Fibroblast of the aortic adventitia (primary cell): ENCODE measurements around the gene ABI3BP. TPM values are rescaled to one million over a fixed set of nuclear protein-coding genes. Genes with fewer than 3 reads are reported as not detected.

ENCODE experiments used
- DNase-seq: peaks from one replicate; pipeline ENCODE4 v3.0.0-alpha.2; 2010; ENCODE audit warnings: low read depth
- H3K4me3 ChIP-seq: 2 replicates; pipeline ENCODE4 v1.5.1; 2011; ENCODE audit warnings: low read depth, mild to moderate bottlenecking, control low read depth, low read length, moderate library complexity
- CTCF ChIP-seq: IDR thresholded peaks from 2 replicates; pipeline ENCODE4 v1.5.1; 2011; ENCODE audit warnings: mild to moderate bottlenecking, low read length, control low read depth, inconsistent platforms; ENCODE audit not compliant: insufficient read depth
- total RNA-seq: library from RNA; depleted of rRNA; stranded (reverse); fragments of >200 nt; gene quantifications from 2 replicates; pipeline ENCODE4 v1.2.3, GENCODE V29; 2012; ENCODE audit warnings: low replicate concordance

The ABI3BP gene
- total RNA-seq, 1 donor = 108 TPM

DNA sequence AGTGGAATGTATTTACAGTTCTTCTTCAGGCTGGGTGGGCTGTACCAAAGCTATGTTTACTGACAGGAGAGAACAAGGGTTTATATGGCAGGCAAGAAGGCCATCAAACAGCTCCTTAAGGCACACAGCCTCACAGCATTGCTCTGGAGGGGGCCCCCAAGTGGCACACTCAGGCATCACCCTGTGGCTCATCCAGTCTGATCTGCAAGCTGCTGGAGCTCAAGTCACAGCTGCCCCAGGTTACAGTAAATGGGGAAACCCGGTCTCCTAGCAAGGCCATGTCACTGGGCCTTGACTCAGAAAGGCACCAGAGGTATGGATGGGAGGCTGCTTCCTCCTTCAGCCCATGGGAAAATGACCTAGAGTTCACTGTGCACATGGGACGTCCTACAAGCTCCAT, 216.5 kb downstream of the ABI3BP start:
- DNase-seq = no peak
- TF ChIP-seq CTCF = no peak
- no peak overlapping the region for H3K4me3 ChIP-seq

DNA sequence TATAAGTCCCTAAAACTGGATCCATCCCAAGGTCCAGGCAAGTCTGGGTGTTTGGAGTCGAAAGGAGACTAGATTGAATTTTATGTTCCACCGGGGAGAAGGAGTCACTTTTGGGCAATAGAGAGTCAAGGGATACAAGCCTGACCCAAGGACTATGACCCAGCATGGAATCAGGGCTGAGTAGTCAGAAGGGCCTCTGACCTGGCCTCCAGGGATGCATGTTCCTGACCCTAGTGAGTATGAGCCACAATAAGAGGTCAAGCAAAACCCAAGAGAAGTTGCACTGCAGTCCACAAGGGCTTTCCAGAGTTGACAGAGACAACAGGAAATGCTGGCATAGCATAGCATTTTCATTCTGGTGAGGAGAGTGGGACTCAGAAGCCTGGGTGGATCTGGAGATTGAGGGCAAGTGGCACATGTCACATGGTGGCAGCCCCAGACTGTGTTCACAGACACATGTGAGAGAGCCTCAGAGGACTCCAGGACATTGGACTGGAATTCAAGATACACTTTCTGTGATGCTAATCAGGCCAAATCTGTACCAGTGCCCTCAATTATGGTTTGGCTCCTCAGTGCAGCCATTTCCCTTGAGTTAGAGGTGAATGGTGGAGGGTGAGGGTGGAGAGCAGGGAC, 217.0 kb downstream of the ABI3BP start:
- no peak for DNase-seq
- no peak overlapping the region for H3K4me3 ChIP-seq
- TF ChIP-seq CTCF = no peak

GRCh38 chr3:100775669-100776068, 217.6 kb downstream of the ABI3BP start:
- no peak overlapping the region for H3K4me3 ChIP-seq
- no peak for TF ChIP-seq CTCF
- no peak for DNase-seq

DNA sequence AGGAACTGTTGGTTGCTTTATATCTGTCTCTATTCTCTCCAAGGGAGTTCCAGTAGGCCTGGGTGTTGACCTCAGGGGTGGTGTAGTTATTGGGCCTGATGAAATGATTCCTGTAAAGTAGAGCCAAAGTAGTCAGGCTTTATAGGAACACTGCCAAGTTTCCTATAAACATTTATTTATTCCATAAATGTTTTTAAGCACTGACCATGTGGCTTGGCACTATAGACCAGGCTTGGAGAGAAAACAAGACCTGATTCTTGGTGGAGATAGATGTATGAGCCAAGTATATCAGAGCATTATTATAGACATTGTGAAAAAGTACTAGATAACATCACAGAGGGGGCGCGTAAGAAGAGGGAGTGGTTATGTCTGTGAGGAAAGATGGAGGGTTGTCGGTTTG, 218.0 kb downstream of the ABI3BP start:
- no peak for DNase-seq

GRCh38 chr3:100769693-100770092, 223.5 kb downstream of the ABI3BP start:
- no peak for TF ChIP-seq CTCF
- no peak for DNase-seq
- H3K4me3 ChIP-seq = no peak overlapping the region

More for the DNA sequence above, 218.0 kb downstream of the ABI3BP start:
- TF ChIP-seq CTCF = no peak
- H3K4me3 ChIP-seq = no peak overlapping the region

DNA sequence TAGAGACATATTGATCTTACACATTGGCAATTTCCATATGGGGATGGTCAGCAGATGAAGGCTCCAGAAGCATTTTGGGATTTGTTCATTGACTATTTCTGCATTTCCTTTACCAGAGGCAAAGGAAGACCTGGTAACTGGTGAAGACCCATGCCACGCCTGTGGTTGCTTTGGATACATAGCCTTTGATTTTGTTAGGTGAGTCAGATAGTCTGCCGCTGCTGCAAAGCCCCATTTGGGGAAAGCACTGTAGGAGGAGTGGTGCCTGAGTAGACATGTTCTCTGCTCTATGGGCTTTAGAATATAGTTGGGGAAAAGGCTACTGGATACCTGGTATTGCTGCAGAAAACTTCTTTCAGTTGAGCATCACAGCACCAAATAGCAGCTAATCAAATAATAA, 227.2 kb downstream of the ABI3BP start:
- no peak overlapping the region for H3K4me3 ChIP-seq
- no peak for DNase-seq
- no peak for TF ChIP-seq CTCF

DNA sequence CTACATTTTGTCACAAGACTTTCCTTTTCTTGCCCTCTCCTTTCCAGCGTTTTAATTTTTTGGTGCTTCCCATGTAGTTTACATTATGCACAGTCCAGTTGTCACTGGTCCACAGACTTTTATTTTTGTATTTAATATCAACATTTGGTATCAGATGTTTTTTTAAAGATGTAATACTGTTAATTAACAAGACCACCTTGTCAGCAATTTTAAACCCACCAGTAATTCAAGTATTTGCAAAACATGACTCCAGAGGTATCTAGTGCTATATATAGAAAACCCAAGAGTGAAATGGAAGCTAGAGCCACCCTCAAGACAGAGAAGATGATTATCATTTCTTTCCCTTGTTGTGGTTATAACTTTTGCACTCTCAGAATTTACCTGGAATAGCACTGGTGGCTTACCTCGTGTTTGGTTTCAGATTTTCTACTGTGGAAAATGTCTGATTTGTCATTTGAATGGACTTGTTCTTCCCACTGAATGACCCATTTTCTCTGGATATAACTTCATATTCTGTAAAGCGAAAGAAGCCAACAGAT, 227.7 kb downstream of the ABI3BP start:
- DNase-seq = no peak
- no peak overlapping the region for H3K4me3 ChIP-seq
- TF ChIP-seq CTCF = no peak
